A673 (cell line): Measurements from ENCODE around the gene GALNT6.

Experiments used
- CTCF ChIP-seq: fragments of 300-800, 200-600 bp; sonication (generic); conservative IDR thresholded peaks from 2 replicates; pipeline ENCODE4 v1.5.1; 2017; ENCODE audit warnings: low read depth, mild to moderate bottlenecking, antibody characterized with exemption, low read length, moderate library complexity, mixed read lengths
- EZH2 ChIP-seq: fragments of 200-600 bp; sonication (generic); IDR thresholded peaks from 2 replicates; pipeline ENCODE4 v1.6.1; 2017; ENCODE audit warnings: borderline replicate concordance, low read depth, mild to moderate bottlenecking, mixed read lengths, antibody characterized with exemption, low read length; ENCODE audit not compliant: poor library complexity, severe bottlenecking

GRCh38 chr12:51401486-51401885 is 10.3 kb upstream of the GALNT6 start:
- TF ChIP-seq CTCF (no peak), EZH2 (no peak)
